Left ventricle myocardium superior (tissue), 1 donor: Measurements from ENCODE around the gene SLC16A1. TPM values are rescaled to one million over a fixed set of nuclear protein-coding genes. Genes with fewer than 3 reads are reported as not detected.

Experiments used
- ATAC-seq: fragments of 200-7000 bp; cut with Tn5 transposase; one replicate; pipeline ENCODE4 v1.9.1; 2020; ENCODE audit warnings: mild to moderate bottlenecking, moderate library complexity
- DNase-seq: peaks from one replicate; pipeline ENCODE4 v3.0.0-alpha.2; 2020
- intact Hi-C: fragments of 100-400 bp; cut with micrococcal nuclease; formaldehyde crosslinking; loops from one replicate; pipeline ENCODE4 v1.11.0; 2022
- total RNA-seq: library from RNA; stranded (reverse); fragmentation: NEBNext Ultra II Directional; extraction: Animal tissue kit (Norgen Biotek cat#: 25700); gene quantifications from one replicate; pipeline ENCODE4 v1.2.1, GENCODE V29; 2021
- donor health status: DM: no; HTN: yes; CAD: no; lungs with severe emphysema.

The SLC16A1 gene
- total RNA-seq, 1 donor from 2014 or later: 123 TPM

- DNase-seq: no peak
- intact Hi-C loops: no loop called here
- ATAC-seq: no peak
These were observed 21.4 kb downstream of the SLC16A1 start for GRCh38 chr1:112934577-112934976.

- no peak for DNase-seq
- intact Hi-C loops: no loop called here
- ATAC-seq: no peak
These were observed 22.0 kb downstream of the SLC16A1 start for GRCh38 chr1:112933820-112934571.

GRCh38 chr1:112929979-112930378 is 26.0 kb downstream of the SLC16A1 start:
- DNase-seq: no peak
- ATAC-seq: no peak
- intact Hi-C loops: no loop called here

- intact Hi-C loops: no loop called here
- ATAC-seq (no peak), DNase-seq (no peak)
These were observed 28.5 kb downstream of the SLC16A1 start for GRCh38 chr1:112927462-112927990.

GRCh38 chr1:112926858-112927257 is 29.1 kb downstream of the SLC16A1 start:
- no peak for ATAC-seq
- no peak for DNase-seq
- intact Hi-C loops: no loop called here

GRCh38 chr1:112925015-112925414 is 31.0 kb downstream of the SLC16A1 start:
- DNase-seq (no peak), ATAC-seq (peak; percentile 10)
- intact Hi-C loops: no loop called here

- peak; percentile 25 for ATAC-seq
- DNase-seq: peak; percentile 39
- intact Hi-C loops: no loop called here
These were observed 32.0 kb downstream of the SLC16A1 start for GRCh38 chr1:112923959-112924349.

- intact Hi-C loops: no loop called here
- DNase-seq (peak; percentile 38), ATAC-seq (peak; percentile 75)
These were observed 32.6 kb downstream of the SLC16A1 start for GRCh38 chr1:112923234-112923958.

GRCh38 chr1:112911506-112912220 is 44.3 kb downstream of the SLC16A1 start:
- intact Hi-C loops: no loop called here
- no peak for ATAC-seq
- no peak for DNase-seq

GRCh38 chr1:112909847-112910246 is 46.1 kb downstream of the SLC16A1 start:
- intact Hi-C loops: loop anchor here (10.0 kb wide), 1 partner anchor 45 kb away; the partner anchor contains the start of gene SLC16A1
- DNase-seq (no peak), ATAC-seq (no peak)

- DNase-seq: no peak
- peak; percentile 17 for ATAC-seq
- intact Hi-C loops: loop anchor here (10.0 kb wide), 1 partner anchor 49 kb away; the partner anchor contains the start of gene SLC16A1
These were observed 49.8 kb downstream of the SLC16A1 start for GRCh38 chr1:112906150-112906698.

- intact Hi-C loops: loop anchor here (10.0 kb wide), 1 partner anchor 49 kb away; the partner anchor contains the start of gene SLC16A1
- ATAC-seq (peak; percentile 71), DNase-seq (no peak)
These were observed 50.4 kb downstream of the SLC16A1 start for GRCh38 chr1:112905395-112906149.

GRCh38 chr1:112904831-112905261 is 51.1 kb downstream of the SLC16A1 start:
- DNase-seq (no peak), ATAC-seq (peak; percentile 60)
- intact Hi-C loops: loop anchor here (10.0 kb wide), 1 partner anchor 50 kb away; the partner anchor contains the start of gene SLC16A1

- ATAC-seq: no peak
- intact Hi-C loops: loop anchor here (10.0 kb wide), 1 partner anchor 51 kb away; the partner anchor contains the start of gene SLC16A1
- no peak for DNase-seq
These were observed 51.7 kb downstream of the SLC16A1 start for GRCh38 chr1:112904071-112904830.

- intact Hi-C loops: loop anchor here (10.0 kb wide), 1 partner anchor 53 kb away; the partner anchor contains the start of gene SLC16A1
- DNase-seq (no peak), ATAC-seq (no peak)
These were observed 53.8 kb downstream of the SLC16A1 start for GRCh38 chr1:112902221-112902620.

GRCh38 chr1:112901387-112901786 is 54.6 kb downstream of the SLC16A1 start:
- ATAC-seq: no peak
- intact Hi-C loops: loop anchor here (10.0 kb wide), 1 partner anchor 53 kb away; the partner anchor contains the start of gene SLC16A1
- no peak for DNase-seq

- ATAC-seq: no peak
- intact Hi-C loops: no loop called here
These were observed 59.2 kb downstream of the SLC16A1 start for GRCh38 chr1:112896783-112897182.

More at GRCh38 chr1:112896783-112897182, 59.2 kb downstream of the SLC16A1 start:
- no peak for DNase-seq
